GM23338 (cell line): ENCODE measurements around the gene IGFBP4. TPM values are rescaled to one million over a fixed set of nuclear protein-coding genes. Genes with fewer than 3 reads are reported as not detected.

ENCODE experiments used
- ATAC-seq: fragments of 200-7000 bp; cut with Tn5 transposase; 3 replicates; pipeline ENCODE4 v1.9.1; 2020
- DNase-seq: peaks from one replicate; pipeline ENCODE4 v3.0.0-alpha.2; 2015; ENCODE audit warnings: low spot score
- H2AFZ ChIP-seq: fragments of 200-600 bp; sonication (generic); 2 replicates; pipeline ENCODE4 v1.8.0; 2016; ENCODE audit warnings: antibody characterized with exemption, mild to moderate bottlenecking, moderate library complexity
- H3F3A ChIP-seq: fragments of 200-600 bp; sonication (generic); replicated peaks from 2 replicates; pipeline ENCODE4 v1.8.0; 2017; ENCODE audit warnings: antibody characterized with exemption, mixed run types, low read depth
- H3K27ac ChIP-seq: fragments of 200-600 bp; sonication (generic); 2 replicates; pipeline ENCODE4 v1.6.1; 2016; ENCODE audit warnings: low read depth
- H3K27me3 ChIP-seq: fragments of 200-600 bp; sonication (generic); 2 replicates; pipeline ENCODE4 v1.8.0; 2016; ENCODE audit warnings: mild to moderate bottlenecking, mixed run types, moderate library complexity; ENCODE audit not compliant: insufficient read depth
- H3K36me3 ChIP-seq: fragments of 200-600 bp; sonication (generic); 2 replicates; pipeline ENCODE4 v1.8.0; 2016; ENCODE audit warnings: mild to moderate bottlenecking; ENCODE audit not compliant: insufficient read depth
- H3K4me1 ChIP-seq: fragments of 200-600 bp; sonication (generic); 2 replicates; pipeline ENCODE4 v1.8.0; 2016; ENCODE audit warnings: mild to moderate bottlenecking, moderate library complexity; ENCODE audit not compliant: insufficient read depth
- H3K4me2 ChIP-seq: fragments of 200-600 bp; sonication (generic); 2 replicates; pipeline ENCODE4 v1.7.1; 2017; ENCODE audit warnings: mixed run types
- H3K4me3 ChIP-seq: fragments of 200-600 bp; sonication (generic); 2 replicates; pipeline ENCODE4 v1.6.1; 2016; ENCODE audit warnings: mixed run types
- H3K79me2 ChIP-seq: fragments of 200-600 bp; sonication (generic); replicated peaks from 2 replicates; pipeline ENCODE4 v1.8.0; 2017; ENCODE audit warnings: mild to moderate bottlenecking; ENCODE audit not compliant: insufficient read depth
- H3K9me2 ChIP-seq: fragments of 200-600 bp; sonication (generic); 2 replicates; pipeline ENCODE4 v1.8.0; 2017; ENCODE audit not compliant: insufficient read depth
- H4K20me1 ChIP-seq: fragments of 200-600 bp; sonication (generic); replicated peaks from 2 replicates; pipeline ENCODE4 v1.8.0; 2017; ENCODE audit warnings: mild to moderate bottlenecking; ENCODE audit not compliant: insufficient read depth
- H3K27ac Mint-ChIP-seq: 2 replicates; pipeline ENCODE4 v1.8.0; 2020; ENCODE audit warnings: inconsistent platforms, mild to moderate bottlenecking, moderate library complexity, mixed read lengths
- H3K27me3 Mint-ChIP-seq: 3 replicates; pipeline ENCODE4 v1.8.0; 2022; ENCODE audit warnings: low read depth, mild to moderate bottlenecking, moderate library complexity, mixed read lengths, inconsistent platforms; ENCODE audit not compliant: insufficient read depth, poor library complexity
- H3K36me3 Mint-ChIP-seq: 3 replicates; pipeline ENCODE4 v1.8.0; 2021; ENCODE audit warnings: low read depth, mild to moderate bottlenecking, inconsistent platforms, moderate library complexity, mixed read lengths
- H3K4me1 Mint-ChIP-seq: 3 replicates; pipeline ENCODE4 v1.8.0; 2020; ENCODE audit warnings: mild to moderate bottlenecking, inconsistent platforms, mixed read lengths
- H3K4me3 Mint-ChIP-seq: 3 replicates; pipeline ENCODE4 v1.8.0; 2021; ENCODE audit warnings: moderate library complexity, mild to moderate bottlenecking, inconsistent platforms, mixed read lengths
- H3K9me3 Mint-ChIP-seq: 3 replicates; pipeline ENCODE4 v1.8.0; 2020; ENCODE audit warnings: moderate library complexity, mild to moderate bottlenecking, inconsistent platforms, mixed read lengths
- CREB1 ChIP-seq: fragments of 250-450 bp; sonication (Bioruptor Pico); IDR thresholded peaks from 2 replicates; pipeline ENCODE4 v1.5.0; 2020; ENCODE audit warnings: low read depth, mild to moderate bottlenecking, moderate library complexity
- CTCF ChIP-seq, 2 experiments: fragments of 200-600 bp in 1 of 2; sonication (generic) in 1 of 2; conservative IDR thresholded peaks; 2 replicates each; pipeline versions ENCODE4 v1.5.1 to v1.6.1; 2016 to 2017; ENCODE audit warnings: antibody characterized with exemption in 2 of 2, low read depth in 2 of 2, mild to moderate bottlenecking in 2 of 2, moderate library complexity in 1 of 2
- ETS1 ChIP-seq: IDR thresholded peaks from 2 replicates; pipeline ENCODE4 v1.6.1; 2016; ENCODE audit warnings: antibody characterized with exemption
- EZH2 ChIP-seq: fragments of 200-600 bp; sonication (generic); IDR thresholded peaks from one replicate; pipeline ENCODE4 v1.8.0; 2017; ENCODE audit warnings: antibody characterized with exemption, mild to moderate bottlenecking, low read depth; ENCODE audit not compliant: unreplicated experiment
- EZH2phosphoT487 ChIP-seq: fragments of 200-600 bp; sonication (generic); IDR thresholded peaks from one replicate; pipeline ENCODE4 v1.8.1; 2018; ENCODE audit warnings: antibody characterized with exemption; ENCODE audit not compliant: unreplicated experiment
- JUNB ChIP-seq: IDR thresholded peaks from one replicate; pipeline ENCODE4 v1.6.1; 2016; ENCODE audit warnings: antibody characterized with exemption; ENCODE audit not compliant: unreplicated experiment
- NANOG ChIP-seq: IDR thresholded peaks from 2 replicates; pipeline ENCODE4 v1.6.1; 2016; ENCODE audit warnings: antibody characterized with exemption, borderline replicate concordance
- POLR2AphosphoS5 ChIP-seq: IDR thresholded peaks from 2 replicates; pipeline ENCODE4 v1.6.1; 2016; ENCODE audit warnings: antibody characterized with exemption, low read depth
- STAT1 ChIP-seq: IDR thresholded peaks from one replicate; pipeline ENCODE4 v1.6.1; 2016; ENCODE audit warnings: antibody characterized with exemption; ENCODE audit not compliant: unreplicated experiment
- ZNF114 ChIP-seq: fragments of 250-450 bp; sonication (Bioruptor Pico); IDR thresholded peaks from 2 replicates; pipeline ENCODE4 v1.5.0; 2020; ENCODE audit warnings: mild to moderate bottlenecking, moderate library complexity
- ZNF331 ChIP-seq: fragments of 250-450 bp; sonication (Bioruptor Pico); IDR thresholded peaks from 2 replicates; pipeline ENCODE4 v1.5.0; 2020; ENCODE audit warnings: low read depth, mild to moderate bottlenecking, moderate library complexity
- ZNF462 ChIP-seq: fragments of 250-450 bp; sonication (Bioruptor Pico); IDR thresholded peaks from 2 replicates; pipeline ENCODE4 v1.5.0; 2020; ENCODE audit warnings: mild to moderate bottlenecking, moderate library complexity
- polyA plus RNA-seq: library from polyadenylated mRNA; unstranded; fragments of >200 nt; fragmentation: Nextera tagmentation; extraction: Ambion mirVana; gene quantifications from 2 replicates; pipeline ENCODE4 v1.2.1, GENCODE V29; 2016
- total RNA-seq: library from RNA; depleted of rRNA; stranded (reverse); fragments of >200 nt; shearing (Covaris generic); gene quantifications from 2 replicates; pipeline ENCODE4 v1.2.3, GENCODE V29; 2014
- TF ChIP-seq, protein P1 (sequence below): IDR thresholded peaks from one replicate; pipeline ENCODE4 v1.6.1; 2018; ENCODE audit warnings: antibody characterized with exemption; ENCODE audit not compliant: unreplicated experiment

IGFBP4 gene
- total and polyA plus RNA-seq, 2 experiments from 2014 or later: 38.7 to 78.9 TPM

- H3K27ac Mint-ChIP-seq: no peak overlapping the region; the same call in 1 of the 2 replicates
- peaks cover 67% of the 10 kb centered on the region for H3K79me2 ChIP-seq
These were observed 5.5 kb downstream of the IGFBP4 start for GRCh38 chr17:40448639-40449261.

More at GRCh38 chr17:40448639-40449261, 5.5 kb downstream of the IGFBP4 start:
- no peak overlapping the region for H3K4me2 ChIP-seq
- H3F3A ChIP-seq: no peaks in the 10 kb centered on the region; the same call in 1 of the 2 replicates
- Mint-ChIP-seq H3K9me3 (no peaks in the 10 kb centered on the region), H3K27me3 (peaks cover 9% of the 10 kb centered on the region), H3K4me1 (peaks cover 40% of the 10 kb centered on the region), H3K4me3 (no peak overlapping the region), H3K36me3 (peaks cover 18% of the 10 kb centered on the region)
- DNase-seq (no peak), ATAC-seq (no peak)
- peaks cover 34% of the 10 kb centered on the region for H3K4me1 ChIP-seq
- TF ChIP-seq, protein P1, sequence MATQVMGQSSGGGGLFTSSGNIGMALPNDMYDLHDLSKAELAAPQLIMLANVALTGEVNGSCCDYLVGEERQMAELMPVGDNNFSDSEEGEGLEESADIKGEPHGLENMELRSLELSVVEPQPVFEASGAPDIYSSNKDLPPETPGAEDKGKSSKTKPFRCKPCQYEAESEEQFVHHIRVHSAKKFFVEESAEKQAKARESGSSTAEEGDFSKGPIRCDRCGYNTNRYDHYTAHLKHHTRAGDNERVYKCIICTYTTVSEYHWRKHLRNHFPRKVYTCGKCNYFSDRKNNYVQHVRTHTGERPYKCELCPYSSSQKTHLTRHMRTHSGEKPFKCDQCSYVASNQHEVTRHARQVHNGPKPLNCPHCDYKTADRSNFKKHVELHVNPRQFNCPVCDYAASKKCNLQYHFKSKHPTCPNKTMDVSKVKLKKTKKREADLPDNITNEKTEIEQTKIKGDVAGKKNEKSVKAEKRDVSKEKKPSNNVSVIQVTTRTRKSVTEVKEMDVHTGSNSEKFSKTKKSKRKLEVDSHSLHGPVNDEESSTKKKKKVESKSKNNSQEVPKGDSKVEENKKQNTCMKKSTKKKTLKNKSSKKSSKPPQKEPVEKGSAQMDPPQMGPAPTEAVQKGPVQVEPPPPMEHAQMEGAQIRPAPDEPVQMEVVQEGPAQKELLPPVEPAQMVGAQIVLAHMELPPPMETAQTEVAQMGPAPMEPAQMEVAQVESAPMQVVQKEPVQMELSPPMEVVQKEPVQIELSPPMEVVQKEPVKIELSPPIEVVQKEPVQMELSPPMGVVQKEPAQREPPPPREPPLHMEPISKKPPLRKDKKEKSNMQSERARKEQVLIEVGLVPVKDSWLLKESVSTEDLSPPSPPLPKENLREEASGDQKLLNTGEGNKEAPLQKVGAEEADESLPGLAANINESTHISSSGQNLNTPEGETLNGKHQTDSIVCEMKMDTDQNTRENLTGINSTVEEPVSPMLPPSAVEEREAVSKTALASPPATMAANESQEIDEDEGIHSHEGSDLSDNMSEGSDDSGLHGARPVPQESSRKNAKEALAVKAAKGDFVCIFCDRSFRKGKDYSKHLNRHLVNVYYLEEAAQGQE: no peak
- TF ChIP-seq CTCF (conservative IDR thresholded peaks at IDR 0.05; ENCODE audit: low read depth in 2 of 2) (no peak), NANOG (no peak), ETS1 (no peak), POLR2AphosphoS5 (no peak), JUNB (no peak), EZH2 (no peak), EZH2phosphoT487 (no peak), ZNF114 (CRISPR knock-in tag) (no peak), CREB1 (no peak), STAT1 (no peak), ZNF462 (CRISPR knock-in tag) (no peak), ZNF331 (CRISPR knock-in tag) (no peak)
- no peak overlapping the region for H3K27ac ChIP-seq
- H3K27me3 ChIP-seq: peaks cover 6% of the 10 kb centered on the region; the same call in 1 of the 2 replicates
- H3K4me3 ChIP-seq: no peak overlapping the region
- H4K20me1 ChIP-seq: no peaks in the 10 kb centered on the region
- peaks cover 7% of the 10 kb centered on the region; the same call in 1 of the 2 replicates for H3K36me3 ChIP-seq
- H3K9me2 ChIP-seq: no peaks in the 10 kb centered on the region
- H2AFZ ChIP-seq: no peak overlapping the region
